ENCODE data around the gene LZIC.
A peak's percentile ranks its signal among the peaks of the same experiment; 100 is the strongest.
"Not testable (repeated sequence)": the region's sequence is repeated elsewhere in the genome, so short reads cannot be mapped to it uniquely, and the experiment has no call there.

The LZIC gene

GRCh38 chr1:9922342-9922741 lies 20.8 kb downstream of the LZIC start:
- no peak for FAIRE-seq
- DNase-seq (ENCODE audit: insufficient read length, low spot score): no peak
- TF ChIP-seq POLR2A (IDR thresholded peaks at IDR 0.05; ENCODE audit: low read depth, low read length): no peak

GRCh38 chr1:9920606-9921005 lies 22.6 kb downstream of the LZIC start:
- TF ChIP-seq POLR2A (IDR thresholded peaks at IDR 0.05; ENCODE audit: low read depth, low read length): no peak
- no peak for FAIRE-seq

GRCh38 chr1:9917901-9918300 lies 25.3 kb downstream of the LZIC start:
- FAIRE-seq: no peak
- DNase-seq (ENCODE audit: insufficient read length, low spot score): no peak
- no peak for TF ChIP-seq POLR2A (IDR thresholded peaks at IDR 0.05; ENCODE audit: low read depth, low read length)

More at GRCh38 chr1:9920606-9921005, 22.6 kb downstream of the LZIC start:
- DNase-seq (ENCODE audit: insufficient read length, low spot score): no peak

- not testable (repeated sequence) for DNase-seq (ENCODE audit: insufficient read length, low spot score); FAIRE-seq
Measured at GRCh38 chr1:9917495-9917894, 25.7 kb downstream of the LZIC start.

- FAIRE-seq: no peak
- no peak for DNase-seq (ENCODE audit: insufficient read length, low spot score)
- no peak for TF ChIP-seq POLR2A (IDR thresholded peaks at IDR 0.05; ENCODE audit: low read depth, low read length)
Measured at GRCh38 chr1:9916452-9916851, 26.7 kb downstream of the LZIC start.

- no peak for FAIRE-seq
- no peak for TF ChIP-seq POLR2A (IDR thresholded peaks at IDR 0.05; ENCODE audit: low read depth, low read length)
- no peak for DNase-seq (ENCODE audit: insufficient read length, low spot score)
Measured at GRCh38 chr1:9914610-9914937, 28.6 kb downstream of the LZIC start.

- FAIRE-seq (no peak), DNase-seq (ENCODE audit: insufficient read length, low spot score) (no peak)
- TF ChIP-seq POLR2A (IDR thresholded peaks at IDR 0.05; ENCODE audit: low read depth, low read length): no peak
Measured at GRCh38 chr1:9912264-9912936, 30.8 kb downstream of the LZIC start.

GRCh38 chr1:9910423-9911178 lies 32.6 kb downstream of the LZIC start:
- TF ChIP-seq POLR2A (IDR thresholded peaks at IDR 0.05; ENCODE audit: low read depth, low read length): peak; percentile 43; the same call in 1 of the 2 replicates
- peak; percentile 87 for DNase-seq (ENCODE audit: insufficient read length, low spot score)
- no peak for FAIRE-seq

- no peak for FAIRE-seq
- peak; percentile 69 for DNase-seq (ENCODE audit: insufficient read length, low spot score)
Measured at GRCh38 chr1:9910076-9910422, 33.1 kb downstream of the LZIC start, which contains the start of gene CTNNBIP1. CTNNBIP1 (minus strand) TSS chr1:9910269; CDS start chr1:9872064, 38,205 bp downstream.

GRCh38 chr1:9909234-9910046 lies 33.8 kb downstream of the LZIC start:
- DNase-seq (ENCODE audit: insufficient read length, low spot score) (no peak), FAIRE-seq (no peak)
- no peak for TF ChIP-seq POLR2A (IDR thresholded peaks at IDR 0.05; ENCODE audit: low read depth, low read length)

More at GRCh38 chr1:9910076-9910422, 33.1 kb downstream of the LZIC start, which contains the start of gene CTNNBIP1:
- peak; percentile 69 for TF ChIP-seq POLR2A (IDR thresholded peaks at IDR 0.05; ENCODE audit: low read depth, low read length)

GRCh38 chr1:9908871-9909233 lies 34.3 kb downstream of the LZIC start:
- DNase-seq (ENCODE audit: insufficient read length, low spot score) (no peak), FAIRE-seq (no peak)
- TF ChIP-seq POLR2A (IDR thresholded peaks at IDR 0.05; ENCODE audit: low read depth, low read length): no peak

GRCh38 chr1:9907441-9907840 lies 35.8 kb downstream of the LZIC start:
- no peak for DNase-seq (ENCODE audit: insufficient read length, low spot score)
- TF ChIP-seq POLR2A (IDR thresholded peaks at IDR 0.05; ENCODE audit: low read depth, low read length): no peak
- FAIRE-seq: no peak

- FAIRE-seq (no peak), DNase-seq (ENCODE audit: insufficient read length, low spot score) (no peak)
- TF ChIP-seq POLR2A (IDR thresholded peaks at IDR 0.05; ENCODE audit: low read depth, low read length): no peak
Measured at GRCh38 chr1:9906466-9906865, 36.7 kb downstream of the LZIC start.

- DNase-seq (ENCODE audit: insufficient read length, low spot score): no peak
- no peak for FAIRE-seq
- no peak for TF ChIP-seq POLR2A (IDR thresholded peaks at IDR 0.05; ENCODE audit: low read depth, low read length)
Measured at GRCh38 chr1:9905010-9905409, 38.2 kb downstream of the LZIC start.
